Activated CD4-positive, alpha-beta T cell treated with anti-CD3 and anti-CD28 coated beads, Interleukin-2, amount 10 ng/mL, durations not matched to agents 7 days and 5 days (primary cell): ENCODE data around the gene RPL3. TPM values are rescaled to one million over a fixed set of nuclear protein-coding genes. Genes with fewer than 3 reads are reported as not detected.

Source experiments
- CTCF ChIA-PET: fragments of 350-600 bp; sonication (Branson Sonifier 250); formaldehyde crosslinking; loops from one replicate; lab custom pipeline; 2021; ENCODE audit warnings: antibody characterized with exemption; lab: Charles Lee
- POLR2A ChIA-PET: fragments of 350-600 bp; sonication (Branson Sonifier 250); formaldehyde crosslinking; loops from one replicate; lab custom pipeline; 2021; ENCODE audit warnings: antibody characterized with exemption; lab: Charles Lee
- DNase-seq: peaks from one replicate; pipeline ENCODE4 v3.0.0-alpha.2; 2020
- H3K27ac Mint-ChIP-seq: one replicate; pipeline ENCODE4 v1.8.0; 2021; ENCODE audit warnings: mild to moderate bottlenecking, moderate library complexity, mixed read lengths
- H3K27me3 Mint-ChIP-seq: one replicate; pipeline ENCODE4 v1.8.0; 2021; ENCODE audit warnings: mixed read lengths
- H3K36me3 Mint-ChIP-seq: one replicate; pipeline ENCODE4 v1.8.0; 2021; ENCODE audit warnings: low read depth, mixed read lengths
- H3K4me1 Mint-ChIP-seq: one replicate; pipeline ENCODE4 v1.8.0; 2021; ENCODE audit warnings: mixed read lengths
- H3K4me3 Mint-ChIP-seq: one replicate; pipeline ENCODE4 v1.8.0; 2021; ENCODE audit warnings: mild to moderate bottlenecking, moderate library complexity, mixed read lengths
- H3K9me3 Mint-ChIP-seq: one replicate; pipeline ENCODE4 v1.8.0; 2021; ENCODE audit warnings: mixed read lengths
- total RNA-seq, 2 experiments: library from RNA; stranded (reverse); gene quantifications; one replicate each; pipeline ENCODE4 v1.2.3, GENCODE V29; 2021

The RPL3 gene
- total RNA-seq, 2 experiments from 2014 or later, result 1,621 to 1,780 TPM

- ChIA-PET CTCF (interaction anchor here (1.2 kb wide), 1 partner anchor 44 kb away, joined by 3 read pairs; no protein-coding TSS in a partner anchor), POLR2A (no interaction called here)
- Mint-ChIP-seq H3K36me3 (no peaks in the 10 kb centered on the region), H3K27ac (no peak overlapping the region), H3K27me3 (no peaks in the 10 kb centered on the region), H3K4me1 (peaks cover 14% of the 10 kb centered on the region), H3K4me3 (no peak overlapping the region), H3K9me3 (peaks cover 2% of the 10 kb centered on the region)
- DNase-seq, result no peak
Measured at GRCh38 chr22:39266398-39267030, 52.9 kb downstream of the RPL3 start.

GRCh38 chr22:39265143-39265886 lies 54.1 kb downstream of the RPL3 start:
- ChIA-PET POLR2A (no interaction called here), CTCF (no interaction called here)
- peaks cover 4% of the 10 kb centered on the region for H3K27me3 Mint-ChIP-seq
- H3K27ac Mint-ChIP-seq, result no peak overlapping the region
- H3K36me3 Mint-ChIP-seq, result no peaks in the 10 kb centered on the region
- H3K4me3 Mint-ChIP-seq, result no peak overlapping the region
- H3K4me1 Mint-ChIP-seq, result peaks cover 14% of the 10 kb centered on the region
- DNase-seq, result no peak
- H3K9me3 Mint-ChIP-seq, result peaks cover 8% of the 10 kb centered on the region

GRCh38 chr22:39264349-39265038 lies 54.9 kb downstream of the RPL3 start:
- H3K9me3 Mint-ChIP-seq, result peaks cover 8% of the 10 kb centered on the region
- H3K27me3 Mint-ChIP-seq, result peaks cover 4% of the 10 kb centered on the region
- peaks cover 14% of the 10 kb centered on the region for H3K4me1 Mint-ChIP-seq
- peak overlapping the region; percentile 3 for H3K27ac Mint-ChIP-seq
- POLR2A ChIA-PET, result no interaction called here
- CTCF ChIA-PET, result no interaction called here
- H3K36me3 Mint-ChIP-seq, result no peaks in the 10 kb centered on the region
- no peak for DNase-seq
- H3K4me3 Mint-ChIP-seq, result no peak overlapping the region

GRCh38 chr22:39263626-39264348 lies 55.6 kb downstream of the RPL3 start:
- Mint-ChIP-seq H3K9me3 (peaks cover 8% of the 10 kb centered on the region), H3K27me3 (peaks cover 4% of the 10 kb centered on the region), H3K36me3 (no peaks in the 10 kb centered on the region), H3K4me1 (peaks cover 14% of the 10 kb centered on the region), H3K4me3 (no peak overlapping the region), H3K27ac (no peak overlapping the region)
- POLR2A ChIA-PET, result no interaction called here
- no peak for DNase-seq
- CTCF ChIA-PET, result no interaction called here

Other genes with a start within 250 kb of the RPL3 start
- gene APOBEC3G, start 242.3 kb downstream of the RPL3 start, total RNA-seq, result 10 to 100 TPM; 89.6 to 96.4 TPM
- gene APOBEC3H, start 222.4 kb downstream of the RPL3 start, total RNA-seq, result 10 to 100 TPM; 46.0 to 54.3 TPM
- 10 to 100 TPM; 14.9 to 16.0 TPM for gene CBX7, start 166.9 kb downstream of the RPL3 start, total RNA-seq
- gene PDGFB, start 74.6 kb downstream of the RPL3 start, total RNA-seq, result 1 to 10 TPM in 1 of 2 experiments, under 1 TPM in 1; 0.89 to 1.1 TPM
- gene SYNGR1, start 30.4 kb upstream of the RPL3 start, total RNA-seq, result under 1 TPM; 0.42 to 0.77 TPM
- gene TAB1, start 80.2 kb upstream of the RPL3 start, total RNA-seq, result 10 to 100 TPM; 36.4 to 40.8 TPM
- 10 to 100 TPM; 12.8 to 15.5 TPM for gene MGAT3, start 137.4 kb upstream of the RPL3 start, total RNA-seq
- gene MIEF1, start 182.7 kb upstream of the RPL3 start, total RNA-seq, result 10 to 100 TPM; 34.8 to 40.0 TPM
- 100 to 1,000 TPM; 372 to 437 TPM for gene ATF4, start 200.9 kb upstream of the RPL3 start, total RNA-seq
- gene RPS19BP1, start 213.1 kb upstream of the RPL3 start, total RNA-seq, result 10 to 100 TPM; 51.8 to 69.3 TPM